ENCODE measurements around the gene ABCA6.

Gene ABCA6

GRCh38 chr17:69164206-69164605, 22.5 kb upstream of the ABCA6 start:
- Histone ChIP-seq H3K4me3 (ENCODE audit: low read length) (no peak overlapping the region), H3K9me3 (ENCODE audit: control insufficient read depth, low read length) (no peaks in the 10 kb centered on the region), H3K4me1 (ENCODE audit: control insufficient read depth, insufficient read depth, low read length) (no peaks in the 10 kb centered on the region), H3K9ac (ENCODE audit: low read length) (no peak overlapping the region), H3K36me3 (ENCODE audit: control insufficient read depth, insufficient read depth, low read length) (no peaks in the 10 kb centered on the region), H3K27me3 (ENCODE audit: control insufficient read depth, insufficient read depth, low read length) (no peaks in the 10 kb centered on the region)

- Histone ChIP-seq H3K36me3 (ENCODE audit: control insufficient read depth, insufficient read depth, low read length) (no peaks in the 10 kb centered on the region), H3K27me3 (ENCODE audit: control insufficient read depth, insufficient read depth, low read length) (no peaks in the 10 kb centered on the region), H3K9ac (ENCODE audit: low read length) (no peak overlapping the region), H3K4me1 (ENCODE audit: control insufficient read depth, insufficient read depth, low read length) (no peaks in the 10 kb centered on the region), H3K4me3 (ENCODE audit: low read length) (no peak overlapping the region), H3K9me3 (ENCODE audit: control insufficient read depth, low read length) (no peaks in the 10 kb centered on the region)
These were observed 17.7 kb upstream of the ABCA6 start for GRCh38 chr17:69159418-69159817.

- H3K36me3 ChIP-seq (ENCODE audit: control insufficient read depth, insufficient read depth, low read length), result no peaks in the 10 kb centered on the region
- no peaks in the 10 kb centered on the region for H3K9me3 ChIP-seq (ENCODE audit: control insufficient read depth, low read length)
These were observed 12.6 kb upstream of the ABCA6 start for GRCh38 chr17:69154267-69154666.

GRCh38 chr17:69150333-69150732, 8.6 kb upstream of the ABCA6 start:
- H3K36me3 ChIP-seq (ENCODE audit: control insufficient read depth, insufficient read depth, low read length), result no peaks in the 10 kb centered on the region
- H3K9ac ChIP-seq (ENCODE audit: low read length), result no peak overlapping the region
- no peaks in the 10 kb centered on the region for H3K27me3 ChIP-seq (ENCODE audit: control insufficient read depth, insufficient read depth, low read length)
- H3K4me3 ChIP-seq (ENCODE audit: low read length), result no peak overlapping the region
- H3K4me1 ChIP-seq (ENCODE audit: control insufficient read depth, insufficient read depth, low read length), result no peaks in the 10 kb centered on the region
- H3K9me3 ChIP-seq (ENCODE audit: control insufficient read depth, low read length), result no peaks in the 10 kb centered on the region

More at GRCh38 chr17:69154267-69154666, 12.6 kb upstream of the ABCA6 start:
- Histone ChIP-seq H3K9ac (ENCODE audit: low read length) (no peak overlapping the region), H3K4me1 (ENCODE audit: control insufficient read depth, insufficient read depth, low read length) (no peaks in the 10 kb centered on the region), H3K27me3 (ENCODE audit: control insufficient read depth, insufficient read depth, low read length) (no peaks in the 10 kb centered on the region), H3K4me3 (ENCODE audit: low read length) (no peak overlapping the region)

GRCh38 chr17:69147460-69147859, 5.8 kb upstream of the ABCA6 start:
- no peaks in the 10 kb centered on the region for H3K27me3 ChIP-seq (ENCODE audit: control insufficient read depth, insufficient read depth, low read length)
- peaks cover under 1% of the 10 kb centered on the region for H3K4me1 ChIP-seq (ENCODE audit: control insufficient read depth, insufficient read depth, low read length)
- no peak overlapping the region for H3K9ac ChIP-seq (ENCODE audit: low read length)
- H3K36me3 ChIP-seq (ENCODE audit: control insufficient read depth, insufficient read depth, low read length), result no peaks in the 10 kb centered on the region
- H3K9me3 ChIP-seq (ENCODE audit: control insufficient read depth, low read length), result no peaks in the 10 kb centered on the region
- H3K4me3 ChIP-seq (ENCODE audit: low read length), result no peak overlapping the region

GRCh38 chr17:69144331-69145255, 2.9 kb upstream of the ABCA6 start:
- peaks cover 6% of the 10 kb centered on the region for H3K4me1 ChIP-seq (ENCODE audit: control insufficient read depth, insufficient read depth, low read length)
- H3K27me3 ChIP-seq (ENCODE audit: control insufficient read depth, insufficient read depth, low read length), result no peaks in the 10 kb centered on the region
- no peak overlapping the region for H3K4me3 ChIP-seq (ENCODE audit: low read length)
- H3K9ac ChIP-seq (ENCODE audit: low read length), result no peak overlapping the region
- H3K36me3 ChIP-seq (ENCODE audit: control insufficient read depth, insufficient read depth, low read length), result no peaks in the 10 kb centered on the region
- no peaks in the 10 kb centered on the region for H3K9me3 ChIP-seq (ENCODE audit: control insufficient read depth, low read length)

- H3K9ac ChIP-seq (ENCODE audit: low read length), result no peak overlapping the region
These were observed 2.1 kb upstream of the ABCA6 start for GRCh38 chr17:69143683-69144231.

GRCh38 chr17:69143151-69143550, 1.5 kb upstream of the ABCA6 start:
- H3K36me3 ChIP-seq (ENCODE audit: control insufficient read depth, insufficient read depth, low read length), result no peaks in the 10 kb centered on the region
- H3K27me3 ChIP-seq (ENCODE audit: control insufficient read depth, insufficient read depth, low read length), result no peaks in the 10 kb centered on the region
- peaks cover 6% of the 10 kb centered on the region for H3K4me1 ChIP-seq (ENCODE audit: control insufficient read depth, insufficient read depth, low read length)
- no peak overlapping the region for H3K4me3 ChIP-seq (ENCODE audit: low read length)
- H3K9ac ChIP-seq (ENCODE audit: low read length), result no peak overlapping the region
- H3K9me3 ChIP-seq (ENCODE audit: control insufficient read depth, low read length), result no peaks in the 10 kb centered on the region

More at GRCh38 chr17:69143683-69144231, 2.1 kb upstream of the ABCA6 start:
- H3K9me3 ChIP-seq (ENCODE audit: control insufficient read depth, low read length), result no peaks in the 10 kb centered on the region
- H3K36me3 ChIP-seq (ENCODE audit: control insufficient read depth, insufficient read depth, low read length), result no peaks in the 10 kb centered on the region
- no peak overlapping the region for H3K4me3 ChIP-seq (ENCODE audit: low read length)
- peaks cover 6% of the 10 kb centered on the region for H3K4me1 ChIP-seq (ENCODE audit: control insufficient read depth, insufficient read depth, low read length)
- no peaks in the 10 kb centered on the region for H3K27me3 ChIP-seq (ENCODE audit: control insufficient read depth, insufficient read depth, low read length)

GRCh38 chr17:69142175-69142802, 594 bp upstream of the ABCA6 start:
- peaks cover 6% of the 10 kb centered on the region for H3K4me1 ChIP-seq (ENCODE audit: control insufficient read depth, insufficient read depth, low read length)
- no peaks in the 10 kb centered on the region for H3K9me3 ChIP-seq (ENCODE audit: control insufficient read depth, low read length)
- no peaks in the 10 kb centered on the region for H3K36me3 ChIP-seq (ENCODE audit: control insufficient read depth, insufficient read depth, low read length)
- no peaks in the 10 kb centered on the region for H3K27me3 ChIP-seq (ENCODE audit: control insufficient read depth, insufficient read depth, low read length)
- no peak overlapping the region for H3K4me3 ChIP-seq (ENCODE audit: low read length)
- no peak overlapping the region for H3K9ac ChIP-seq (ENCODE audit: low read length)

GRCh38 chr17:69134112-69134511, 7.6 kb downstream of the ABCA6 start:
- Histone ChIP-seq H3K36me3 (ENCODE audit: control insufficient read depth, insufficient read depth, low read length) (no peaks in the 10 kb centered on the region), H3K4me1 (ENCODE audit: control insufficient read depth, insufficient read depth, low read length) (no peaks in the 10 kb centered on the region), H3K27me3 (ENCODE audit: control insufficient read depth, insufficient read depth, low read length) (no peaks in the 10 kb centered on the region), H3K4me3 (ENCODE audit: low read length) (no peak overlapping the region), H3K9me3 (ENCODE audit: control insufficient read depth, low read length) (no peaks in the 10 kb centered on the region), H3K9ac (ENCODE audit: low read length) (no peak overlapping the region)

GRCh38 chr17:69130627-69131296, 10.9 kb downstream of the ABCA6 start:
- H3K4me1 ChIP-seq (ENCODE audit: control insufficient read depth, insufficient read depth, low read length), result no peaks in the 10 kb centered on the region
- H3K36me3 ChIP-seq (ENCODE audit: control insufficient read depth, insufficient read depth, low read length), result no peaks in the 10 kb centered on the region

GRCh38 chr17:69123626-69124025, 18.1 kb downstream of the ABCA6 start:
- H3K36me3 ChIP-seq (ENCODE audit: control insufficient read depth, insufficient read depth, low read length), result no peaks in the 10 kb centered on the region

More at GRCh38 chr17:69130627-69131296, 10.9 kb downstream of the ABCA6 start:
- Histone ChIP-seq H3K9me3 (ENCODE audit: control insufficient read depth, low read length) (no peaks in the 10 kb centered on the region), H3K27me3 (ENCODE audit: control insufficient read depth, insufficient read depth, low read length) (no peaks in the 10 kb centered on the region), H3K4me3 (ENCODE audit: low read length) (no peak overlapping the region), H3K9ac (ENCODE audit: low read length) (no peak overlapping the region)

More at GRCh38 chr17:69123626-69124025, 18.1 kb downstream of the ABCA6 start:
- Histone ChIP-seq H3K4me3 (ENCODE audit: low read length) (no peak overlapping the region), H3K27me3 (ENCODE audit: control insufficient read depth, insufficient read depth, low read length) (no peaks in the 10 kb centered on the region), H3K4me1 (ENCODE audit: control insufficient read depth, insufficient read depth, low read length) (no peaks in the 10 kb centered on the region), H3K9me3 (ENCODE audit: control insufficient read depth, low read length) (no peaks in the 10 kb centered on the region), H3K9ac (ENCODE audit: low read length) (no peak overlapping the region)
